COLO668 (cell line): Measurements from ENCODE around the gene CCDC15.

Experiments
- DNase-seq: peaks from one replicate; lab custom pipeline; 2025; ENCODE audit not compliant: unreplicated experiment; lab: John Stamatoyannopoulos, UW

The CCDC15 gene

DNA sequence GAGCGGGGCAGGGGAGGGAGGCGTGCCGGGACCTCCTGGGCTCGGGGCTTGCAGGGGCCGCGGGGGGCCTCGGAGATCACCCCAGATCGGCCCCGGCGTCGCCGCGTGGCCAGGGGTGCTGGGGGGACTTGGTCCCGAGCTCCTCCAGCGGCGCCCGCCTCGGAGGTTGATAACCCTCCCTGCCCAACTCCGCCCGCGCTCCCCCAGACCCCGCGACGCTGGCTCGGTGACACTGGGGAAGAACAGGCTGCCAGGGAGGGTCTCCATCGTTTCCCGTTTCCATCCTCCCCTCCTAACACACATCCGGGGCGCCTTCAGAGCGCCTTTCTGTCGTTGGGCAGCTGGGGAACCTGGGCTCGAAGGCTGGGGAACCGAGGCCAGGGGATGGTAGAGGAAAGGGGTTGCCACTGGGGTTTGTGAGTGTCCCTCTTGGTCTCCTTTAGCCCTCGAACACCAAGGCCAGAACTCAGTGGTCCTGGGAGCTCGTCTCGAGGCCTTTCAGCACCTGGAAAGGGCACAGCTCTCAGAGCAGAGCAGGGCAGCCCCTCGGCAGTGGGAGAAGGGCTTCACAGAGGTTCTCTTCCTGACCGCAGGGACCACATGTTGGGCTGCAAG, 109.5 kb downstream of the CCDC15 start:
- DNase-seq = no peak

DNA sequence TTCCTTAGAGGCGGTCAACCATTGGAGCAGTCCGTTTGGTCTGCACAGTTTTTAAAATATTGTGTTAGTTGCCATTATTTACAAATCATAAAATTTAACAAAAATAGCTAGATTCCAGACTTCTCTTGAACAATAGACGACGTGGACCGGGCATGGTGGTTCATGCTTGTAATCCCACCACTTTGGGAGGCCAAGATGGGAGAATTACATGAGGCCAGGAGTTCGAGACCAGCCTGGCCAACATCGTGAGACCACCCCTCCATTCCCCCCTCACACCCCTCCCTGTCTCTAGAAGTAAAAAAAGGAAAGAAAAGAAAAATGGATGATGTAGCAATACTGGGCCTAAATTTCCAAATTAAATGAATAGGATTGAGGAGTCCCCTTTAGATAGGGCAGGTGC, 110.1 kb downstream of the CCDC15 start:
- DNase-seq = no peak

DNA sequence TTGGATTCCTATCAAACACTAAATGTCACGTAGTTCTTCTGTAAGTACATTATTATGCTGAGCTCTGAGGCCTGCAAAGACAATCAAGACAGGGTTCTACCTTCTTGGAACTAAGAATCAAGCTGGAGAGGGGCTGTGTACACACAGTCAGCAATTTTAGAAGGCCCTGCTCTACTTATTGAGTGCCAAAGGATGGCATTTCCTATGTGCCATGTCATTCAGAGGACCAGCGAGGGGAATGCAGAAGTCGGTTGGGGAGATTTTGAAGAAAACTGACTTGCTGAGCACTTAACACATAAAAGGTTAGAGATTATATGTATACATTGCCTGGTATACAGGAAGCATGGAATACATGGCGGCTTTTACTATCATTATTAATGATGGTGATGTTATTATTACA, 114.4 kb downstream of the CCDC15 start:
- DNase-seq = no peak

DNA sequence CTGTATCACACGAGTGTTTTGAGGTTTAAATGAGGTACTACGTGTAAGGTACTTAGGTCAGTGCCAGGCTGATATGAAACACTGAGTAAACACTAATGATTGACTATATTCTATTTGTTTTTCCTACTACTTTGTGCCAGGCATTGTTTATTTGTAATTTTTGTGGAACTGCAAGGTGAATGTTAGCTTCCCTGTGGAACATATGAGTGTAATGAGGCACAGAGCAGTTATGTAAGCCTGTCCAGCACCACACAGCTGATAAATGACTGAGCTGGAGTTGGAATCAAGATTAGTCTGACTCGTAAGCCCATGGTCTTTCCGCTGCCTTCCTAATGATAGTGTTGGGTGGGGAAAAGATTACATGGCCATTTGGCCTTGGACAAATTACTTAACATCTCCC, 115.0 kb downstream of the CCDC15 start:
- no peak for DNase-seq

DNA sequence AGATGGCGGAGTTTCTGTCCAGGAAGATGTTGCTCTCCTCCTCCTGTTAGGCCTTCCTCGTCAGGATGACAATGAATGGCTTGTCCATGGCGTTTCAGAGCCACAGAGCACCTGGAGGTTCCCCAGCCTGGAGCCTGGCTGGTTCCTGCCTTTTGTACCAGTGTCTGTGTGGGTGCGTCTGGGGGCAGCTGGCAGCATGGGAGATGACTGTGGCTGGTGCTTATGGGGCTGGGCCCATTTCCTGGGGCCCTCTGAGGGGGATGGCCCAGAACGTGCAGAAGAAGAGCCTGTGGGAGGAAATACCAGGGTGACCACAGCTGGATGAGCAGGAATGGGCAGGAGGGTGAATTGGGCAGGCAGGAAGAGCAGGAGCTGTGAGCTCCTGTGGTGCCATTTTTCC, 115.8 kb downstream of the CCDC15 start:
- DNase-seq = no peak

DNA sequence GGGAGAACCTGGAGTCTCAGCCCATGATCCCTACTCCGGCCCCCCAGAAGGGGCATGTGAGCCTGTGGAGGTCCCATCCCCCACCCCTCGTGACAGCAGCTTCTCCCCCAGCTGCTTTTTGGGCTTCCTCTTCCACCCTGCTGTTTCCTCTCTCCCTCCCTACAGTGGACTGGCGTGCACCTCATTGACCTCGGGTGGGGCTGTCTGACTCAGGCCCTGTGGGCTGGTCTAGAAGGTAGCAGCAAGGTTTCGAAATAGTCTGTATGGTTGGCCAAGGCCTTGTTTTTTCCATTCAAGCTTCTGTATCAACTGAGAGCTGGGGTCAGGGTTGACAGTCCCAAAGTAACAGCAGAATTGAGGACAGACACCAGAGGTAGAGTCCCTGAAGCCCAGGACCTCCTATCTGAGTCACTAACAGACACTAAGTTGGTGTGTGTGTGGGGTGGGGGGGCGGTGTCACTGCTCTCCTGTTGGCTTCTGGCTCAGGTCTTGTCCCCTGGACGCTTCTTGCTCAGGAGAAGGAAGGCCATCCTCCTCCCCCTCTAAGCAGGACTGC, 116.8 kb downstream of the CCDC15 start:
- no peak for DNase-seq

DNA sequence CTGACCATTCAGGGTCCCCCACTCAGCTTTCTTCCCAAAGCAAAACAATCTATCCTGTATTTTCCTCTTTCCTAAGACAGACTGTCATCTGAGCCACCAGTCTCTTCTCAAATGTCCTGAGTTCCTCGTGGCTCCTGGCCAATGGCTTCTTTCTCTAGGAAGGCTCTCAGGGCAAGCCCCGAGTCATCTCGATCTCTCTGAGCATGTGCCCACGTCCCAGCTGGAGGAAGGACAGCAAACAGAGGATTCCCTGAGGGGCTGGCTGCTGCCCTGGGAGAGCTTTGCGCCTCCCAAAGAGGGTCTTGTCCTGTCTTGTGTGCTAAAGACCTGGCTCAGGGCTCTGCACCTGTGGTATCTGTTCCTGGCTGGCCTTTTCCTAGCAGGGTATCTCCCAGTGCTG, 117.4 kb downstream of the CCDC15 start:
- no peak for DNase-seq

DNA sequence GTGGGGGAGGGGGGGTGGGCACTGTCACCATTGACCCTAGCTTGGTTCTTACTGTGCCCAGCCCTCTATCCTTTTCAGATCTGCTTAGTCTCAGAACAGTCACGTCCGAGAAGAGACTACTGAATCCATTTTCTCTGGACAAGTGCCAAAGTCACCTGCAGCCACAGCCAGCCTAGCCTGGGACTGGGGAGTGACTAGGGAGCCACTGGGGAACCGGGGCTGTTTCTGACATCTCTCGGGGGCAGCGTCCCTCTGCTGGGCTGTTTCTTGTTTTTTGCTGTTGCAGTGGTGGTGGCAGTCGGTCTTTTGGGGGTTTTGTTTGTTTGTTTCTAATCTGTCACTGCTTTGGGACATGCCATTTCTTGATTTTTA, 117.8 kb downstream of the CCDC15 start:
- DNase-seq = no peak

DNA sequence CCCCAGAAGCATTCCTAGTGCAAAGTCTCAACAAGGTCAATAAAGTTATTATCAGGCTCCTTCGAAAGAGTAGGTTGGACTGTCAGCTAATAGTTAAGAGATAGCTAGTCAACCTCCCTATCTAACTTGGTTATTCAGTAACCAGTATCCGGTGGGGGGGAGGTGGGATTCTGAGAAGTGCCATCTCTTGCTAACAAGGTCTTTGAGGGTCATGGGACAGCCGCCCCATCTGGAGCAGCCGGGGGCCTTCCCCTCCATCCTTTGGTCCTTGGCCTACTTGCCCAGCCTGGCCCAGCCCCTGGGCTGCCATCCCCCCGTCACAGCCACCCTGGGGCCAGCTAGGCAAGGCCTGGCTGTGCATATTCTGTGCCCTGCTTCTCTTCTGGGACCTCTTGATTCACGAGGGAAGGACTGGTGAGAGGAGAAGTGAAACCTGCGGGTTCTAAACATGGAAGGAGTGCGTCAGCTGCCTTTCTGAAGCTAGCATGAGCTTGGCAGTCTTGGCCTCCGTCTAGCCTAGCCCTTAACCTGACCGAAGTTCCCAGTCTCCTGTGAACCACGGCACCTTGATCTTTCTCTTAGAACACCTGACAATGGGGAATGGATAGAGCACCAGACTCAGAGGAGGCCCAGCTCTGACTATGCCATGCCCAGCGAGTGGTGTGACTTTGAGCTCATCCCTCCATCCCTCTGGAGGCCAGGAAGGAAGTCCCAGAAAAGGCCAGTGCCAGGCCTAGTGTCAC, 118.4 kb downstream of the CCDC15 start:
- no peak for DNase-seq

DNA sequence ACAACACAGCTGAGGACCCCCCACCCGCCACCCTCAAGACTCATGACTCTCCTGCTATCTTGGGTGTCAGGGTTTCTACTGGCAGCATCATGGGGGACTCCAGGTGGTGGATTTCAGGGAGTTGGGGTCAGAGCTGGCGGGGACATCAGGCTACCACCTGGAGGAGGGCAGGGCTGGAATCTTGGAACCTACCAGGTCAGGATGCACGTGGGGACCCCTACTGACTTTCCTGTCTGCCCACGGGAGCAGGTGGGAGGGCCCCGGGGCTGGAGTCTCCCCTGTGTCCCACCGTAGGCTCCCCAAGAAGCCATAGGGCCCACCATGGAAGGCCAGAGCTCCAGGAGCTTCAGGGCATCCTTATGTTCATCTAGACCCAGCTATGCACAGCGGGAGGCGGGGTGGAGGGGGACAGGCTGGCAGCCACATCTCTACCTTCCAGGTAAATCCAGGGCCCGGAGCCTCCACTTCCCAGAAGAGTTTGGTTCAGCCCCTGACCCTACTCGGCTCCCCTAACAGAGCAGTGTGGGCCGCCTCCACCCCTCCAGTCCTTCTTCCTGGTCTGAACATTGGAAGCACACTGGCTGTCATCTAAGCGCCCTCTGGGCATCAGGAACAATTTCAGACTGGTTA, 119.1 kb downstream of the CCDC15 start:
- no peak for DNase-seq

DNA sequence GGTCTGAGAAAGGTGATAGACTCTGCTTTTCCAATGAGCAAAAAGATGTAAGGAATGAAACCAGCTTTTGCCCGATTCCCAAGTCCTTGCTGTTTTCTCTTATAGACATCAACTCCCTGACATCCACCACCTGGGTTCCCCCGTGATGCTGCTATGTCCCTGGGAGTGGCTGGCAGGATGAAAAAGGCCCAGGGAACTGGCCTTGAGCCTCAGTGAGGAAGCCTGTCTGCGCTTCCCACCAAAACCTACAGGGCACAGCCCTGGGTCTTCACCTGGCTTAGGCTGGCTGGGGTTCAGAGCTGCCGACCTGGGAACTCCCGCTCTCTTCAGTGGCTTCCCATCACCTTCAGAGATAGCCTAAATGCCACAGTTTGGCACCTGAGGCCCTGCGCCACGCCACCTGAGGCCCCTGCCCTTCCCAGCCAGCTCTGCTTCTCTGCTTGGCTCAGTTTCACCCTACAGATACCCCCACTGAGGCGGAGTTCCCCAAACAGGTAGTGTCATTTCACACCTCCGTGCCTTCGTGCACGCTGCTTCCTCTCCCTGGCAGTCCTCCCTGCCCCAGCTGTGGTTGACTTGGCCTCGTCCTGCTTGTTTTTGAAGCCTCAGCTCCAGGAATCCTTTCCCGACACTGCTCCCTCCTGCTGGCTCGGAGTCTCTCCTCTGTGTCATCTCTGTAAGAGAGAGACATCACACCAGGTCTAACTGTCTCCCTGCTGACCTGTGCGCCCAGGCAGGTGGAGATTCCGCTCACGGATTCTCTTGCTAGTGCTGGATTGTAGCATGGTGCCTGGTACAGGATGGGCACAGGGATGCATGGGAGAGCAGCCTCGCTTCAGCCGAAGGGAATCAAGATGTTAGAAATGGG, 119.8 kb downstream of the CCDC15 start:
- DNase-seq = no peak

DNA sequence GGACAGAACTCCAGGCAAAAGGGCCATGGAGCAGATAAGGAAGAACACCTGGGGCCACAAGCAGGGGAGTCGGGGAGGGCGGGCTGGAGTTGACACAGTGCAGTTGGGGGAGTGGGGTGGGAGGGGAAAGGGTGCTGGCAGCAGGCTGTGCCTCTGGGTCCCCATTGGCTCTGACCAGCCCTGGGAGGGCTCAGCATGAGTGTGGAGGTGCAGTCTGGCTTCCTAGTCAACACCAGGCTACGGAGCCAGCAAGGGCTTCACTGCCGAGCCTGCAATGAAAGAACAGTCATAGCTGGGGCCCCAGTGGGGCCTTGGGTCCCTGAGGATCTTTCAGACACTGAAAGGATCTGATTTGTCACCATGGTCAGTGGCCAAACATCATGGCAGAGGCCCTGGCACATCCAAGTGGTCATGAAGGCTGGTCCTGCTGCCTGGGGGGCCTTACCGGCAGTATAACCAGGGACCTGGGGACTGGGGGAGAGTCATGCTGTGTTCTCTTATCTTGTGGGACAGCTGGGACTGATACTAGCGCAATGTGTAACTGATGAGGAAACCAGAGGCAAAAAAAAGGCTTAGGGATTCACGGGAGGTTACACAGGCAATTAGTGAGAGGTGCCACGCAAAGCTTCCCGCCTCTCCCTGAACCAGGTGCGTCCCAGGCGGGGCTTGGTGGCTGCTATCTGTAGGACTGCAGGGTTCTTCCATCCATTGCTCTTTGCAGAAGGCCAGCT, 120.7 kb downstream of the CCDC15 start:
- DNase-seq = no peak

DNA sequence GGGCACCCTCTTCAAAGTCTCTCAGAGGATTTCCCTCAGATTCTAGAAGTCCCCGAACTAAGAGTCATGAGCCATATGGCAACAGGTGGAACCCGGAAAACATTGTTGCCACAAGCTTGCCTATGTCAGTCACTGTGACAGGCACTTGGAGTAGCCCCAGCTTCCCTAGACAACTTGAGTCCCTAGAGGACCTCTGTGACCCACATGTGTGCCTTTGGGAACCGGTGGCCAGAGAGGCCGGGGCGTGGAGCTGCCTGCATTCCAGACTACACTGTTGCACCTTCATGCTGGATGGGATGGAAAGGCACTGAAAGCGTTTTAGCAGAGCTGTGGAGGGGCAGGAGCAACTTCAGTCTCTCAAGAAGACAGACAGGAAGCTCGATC, 121.2 kb downstream of the CCDC15 start:
- no peak for DNase-seq

DNA sequence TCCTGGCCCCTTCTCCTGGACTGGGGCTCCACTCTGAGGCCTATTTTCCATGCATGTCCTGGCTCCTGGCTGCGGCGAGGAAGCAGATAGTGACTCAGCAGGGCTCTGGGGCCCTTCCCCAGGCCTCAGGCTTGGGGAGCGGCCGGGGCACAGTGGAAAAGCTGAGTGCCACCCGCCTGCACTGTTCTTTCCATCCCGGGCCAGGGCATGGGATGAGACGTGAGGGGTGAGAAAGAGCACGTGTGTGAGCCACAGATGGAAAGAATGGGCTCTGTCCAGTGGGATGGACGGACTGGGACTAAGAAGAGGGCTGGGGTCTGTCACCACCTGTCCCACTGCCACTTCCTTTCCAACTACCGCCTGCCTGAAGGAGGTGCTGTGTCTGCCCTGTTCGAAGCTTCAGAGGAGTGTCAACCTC, 121.9 kb downstream of the CCDC15 start:
- no peak for DNase-seq

DNA sequence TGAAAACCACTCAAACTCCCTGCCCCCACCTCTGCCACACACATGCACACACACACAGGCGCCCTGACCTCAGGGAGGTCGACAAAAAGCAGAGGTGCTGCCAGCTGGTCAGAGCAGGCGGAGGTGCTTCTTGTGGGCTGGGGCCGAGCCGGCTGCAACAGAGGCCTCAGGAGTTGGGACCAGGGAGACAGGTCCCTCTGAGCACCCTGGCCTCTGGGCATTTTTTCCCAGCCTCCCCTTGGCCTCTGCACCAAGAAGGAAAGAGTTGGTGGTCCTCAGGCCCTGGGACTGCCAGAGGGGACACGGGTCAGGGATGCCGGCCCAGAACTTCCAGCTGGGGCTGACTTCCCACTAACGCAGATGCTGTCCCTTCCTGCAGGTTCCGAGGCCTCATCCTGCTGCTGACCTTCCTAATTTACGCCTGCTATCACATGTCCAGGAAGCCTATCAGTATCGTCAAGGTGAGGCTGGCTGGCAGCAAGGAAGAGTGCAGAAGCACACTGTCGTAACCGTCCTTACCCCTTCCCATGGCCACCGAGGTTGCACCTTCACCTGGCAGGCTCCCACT, 122.5 kb downstream of the CCDC15 start:
- no peak for DNase-seq

DNA sequence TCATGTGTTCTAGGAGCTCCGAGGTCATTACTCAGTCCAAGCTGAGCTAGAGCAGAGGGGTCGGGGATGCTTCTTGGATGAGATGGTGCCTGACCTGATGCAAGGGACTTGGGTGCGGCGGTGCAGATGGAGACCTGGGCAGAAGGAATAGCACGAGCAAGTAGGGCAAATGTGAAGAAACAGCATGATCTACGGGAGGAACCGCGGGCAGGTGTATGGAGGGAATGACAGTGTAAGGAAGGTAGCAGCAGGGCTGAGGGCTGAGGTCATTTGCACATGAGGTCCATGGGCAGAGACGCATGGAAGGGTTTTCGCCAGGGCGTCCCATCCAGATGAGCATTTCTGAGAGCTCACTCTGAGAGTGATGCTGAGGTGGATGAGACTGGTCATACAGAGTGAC, 124.0 kb downstream of the CCDC15 start:
- no peak for DNase-seq

DNA sequence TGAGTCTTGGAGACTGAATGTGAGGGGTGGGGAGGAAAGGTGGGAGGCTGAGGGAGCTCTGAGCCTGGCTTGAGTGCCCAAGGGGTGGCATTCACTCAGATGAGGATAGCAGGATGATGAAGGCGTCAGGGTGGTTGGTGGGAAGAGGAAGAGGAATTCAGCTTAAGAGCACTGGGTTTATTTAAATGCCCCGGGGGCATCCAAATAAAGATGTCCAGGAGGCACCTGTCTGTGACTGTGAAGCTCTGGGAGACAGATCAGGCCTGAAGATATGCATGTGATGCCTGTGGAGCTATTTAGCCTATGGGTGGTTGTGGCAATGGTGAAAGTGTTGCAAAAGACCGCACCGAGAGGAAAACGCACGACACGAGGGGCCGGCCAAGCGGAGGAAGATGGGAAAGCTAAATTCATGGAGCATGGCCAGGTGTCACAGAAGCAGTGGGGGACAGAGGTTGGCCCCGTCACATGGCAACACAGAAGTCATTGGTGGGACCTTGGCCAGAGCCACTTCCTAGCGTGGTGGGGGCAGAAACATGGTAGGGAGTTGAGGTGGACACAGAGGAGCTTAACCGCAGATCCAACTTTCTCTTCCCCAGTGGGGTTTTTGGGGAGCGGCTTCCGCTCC, 124.6 kb downstream of the CCDC15 start:
- DNase-seq = no peak

DNA sequence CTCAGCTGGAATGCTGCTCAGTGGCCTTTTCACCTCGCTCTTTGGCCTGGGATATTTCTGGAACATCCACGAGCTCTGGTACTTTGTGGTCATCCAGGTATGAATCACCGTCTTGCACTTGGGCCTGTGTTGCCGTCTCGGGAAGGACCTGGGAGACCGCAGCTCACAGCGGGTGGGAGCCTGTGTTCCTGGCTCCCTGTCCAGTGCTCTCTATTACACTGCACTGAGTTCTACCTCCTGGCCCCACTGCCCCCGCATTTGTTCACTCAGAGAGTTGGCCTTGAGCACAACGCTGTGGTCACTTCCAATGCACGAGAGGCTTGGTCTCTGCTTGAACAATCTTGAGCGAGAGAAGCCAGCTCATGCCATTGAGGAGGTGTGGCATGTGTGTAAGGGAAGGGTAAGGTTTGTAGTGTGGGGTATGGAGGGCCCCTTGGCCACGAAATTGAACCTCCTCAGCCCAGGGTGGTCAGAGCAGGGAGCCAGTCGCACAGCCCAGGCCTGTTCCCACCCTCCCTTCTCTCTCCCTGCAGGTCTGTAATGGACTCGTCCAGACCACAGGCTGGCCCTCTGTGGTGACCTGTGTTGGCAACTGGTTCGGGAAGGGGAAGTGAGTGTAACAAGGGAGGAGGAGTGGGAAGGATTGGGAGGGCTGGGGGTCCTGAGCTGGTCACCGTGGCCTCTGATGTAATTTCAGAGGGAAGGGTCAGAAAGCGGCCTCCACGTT, 125.3 kb downstream of the CCDC15 start:
- no peak for DNase-seq

DNA sequence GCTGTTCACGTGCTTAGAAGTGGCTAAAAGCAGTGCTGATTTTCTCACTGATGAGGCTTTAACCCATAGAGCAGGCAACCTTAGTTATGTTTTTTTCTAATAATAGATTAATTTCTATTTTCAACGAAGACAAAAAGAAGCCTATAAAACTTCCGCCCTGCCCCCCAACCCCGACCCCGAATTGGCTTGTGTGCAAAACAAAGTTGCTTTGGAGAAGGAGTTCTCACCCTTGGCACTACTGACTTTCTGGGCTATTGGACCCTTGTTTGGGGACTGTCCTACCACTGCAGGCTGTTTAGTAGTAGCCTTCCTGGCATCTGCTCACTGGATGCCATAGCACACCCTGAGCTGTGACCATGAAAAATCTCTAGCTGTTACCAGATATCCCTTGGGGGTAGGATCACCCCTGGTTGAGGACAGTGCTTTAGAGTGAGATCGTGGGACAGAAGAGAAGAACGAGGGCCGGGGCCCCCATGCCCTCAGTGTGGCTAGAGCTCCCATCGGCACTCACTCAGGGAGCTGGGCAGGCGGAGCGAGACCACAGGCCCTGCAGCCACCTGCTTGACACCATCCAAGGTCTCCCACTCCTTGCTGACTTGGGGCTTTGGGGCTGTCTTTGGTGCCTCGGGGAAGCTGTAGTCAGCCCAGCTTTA, 126.0 kb downstream of the CCDC15 start:
- DNase-seq = no peak
